ENCODE measurements around the gene BTBD16.
A peak's percentile ranks its signal among the peaks of the same experiment; 100 is the strongest.

Gene BTBD16

DNA sequence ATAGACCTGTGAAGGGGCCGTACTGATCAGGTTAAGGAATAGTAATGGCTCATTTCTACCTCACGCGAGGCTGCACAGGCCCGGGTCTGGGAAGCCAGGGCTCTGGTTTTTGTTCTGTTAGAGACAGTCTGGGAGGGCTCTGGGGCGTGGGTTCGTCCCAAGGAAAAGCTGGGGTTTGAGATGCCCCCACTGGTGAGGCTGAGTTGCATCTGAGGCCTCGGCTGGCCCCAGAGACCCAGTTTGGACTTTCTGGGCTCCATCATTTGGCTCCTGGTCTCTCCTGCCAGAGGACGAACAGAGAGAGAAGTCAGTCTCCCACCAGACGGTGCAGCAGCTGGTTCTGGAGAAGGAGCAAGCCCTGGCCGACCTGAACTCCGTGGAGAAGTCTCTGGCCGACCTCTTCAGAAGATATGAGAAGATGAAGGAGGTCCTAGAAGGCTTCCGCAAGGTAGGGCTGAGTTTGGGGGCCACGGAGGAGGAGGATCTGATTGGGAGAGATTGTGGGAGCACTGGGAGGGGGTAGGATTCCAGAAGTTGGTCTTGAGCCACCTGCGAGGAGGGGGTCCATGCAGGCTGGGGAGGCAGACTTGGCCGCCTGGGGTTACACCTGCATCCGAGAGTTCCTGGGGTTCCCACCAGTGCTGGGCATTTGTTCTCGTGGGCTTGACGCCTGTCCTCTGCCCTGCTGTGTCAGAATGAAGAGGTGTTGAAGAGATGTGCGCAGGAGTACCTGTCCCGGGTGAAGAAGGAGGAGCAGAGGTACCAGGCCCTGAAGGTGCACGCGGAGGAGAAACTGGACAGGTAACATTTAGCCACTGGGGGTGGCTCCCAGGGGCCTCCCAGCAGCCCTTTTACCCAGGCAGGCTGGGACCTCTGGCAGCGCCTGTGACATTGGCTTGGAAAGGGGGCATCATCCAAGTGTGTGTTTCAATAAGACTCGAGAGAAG, 22.5 kb upstream of the BTBD16 start:
- DNase-seq (ENCODE audit: low read depth in 2 of 2): no peak

DNA sequence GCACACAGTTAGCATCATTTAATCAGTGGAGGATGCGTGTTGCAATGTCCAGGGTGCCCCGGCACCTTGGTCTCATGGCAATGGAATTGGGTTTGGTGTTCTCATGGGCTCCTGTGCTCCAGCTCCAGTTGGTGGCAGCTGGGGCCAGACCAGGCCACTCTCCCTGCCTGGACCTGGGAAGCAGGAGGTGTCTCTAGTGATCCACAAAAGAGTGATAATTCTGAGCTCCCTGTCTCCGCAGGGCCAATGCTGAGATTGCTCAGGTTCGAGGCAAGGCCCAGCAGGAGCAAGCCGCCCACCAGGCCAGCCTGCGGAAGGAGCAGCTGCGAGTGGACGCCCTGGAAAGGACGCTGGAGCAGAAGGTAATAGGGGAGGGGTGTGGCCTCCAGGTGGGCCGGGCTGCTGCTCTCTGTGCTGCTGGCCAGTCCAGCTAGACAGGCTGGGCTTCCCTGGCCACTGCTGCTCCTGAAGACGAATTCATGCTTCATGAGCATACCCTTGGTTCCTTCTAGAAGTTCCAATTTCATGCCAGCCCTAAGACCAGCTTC, 21.7 kb upstream of the BTBD16 start:
- DNase-seq (ENCODE audit: low read depth in 2 of 2): no peak

GRCh38 chr10:122249991-122250750, 20.9 kb upstream of the BTBD16 start:
- DNase-seq (ENCODE audit: low read depth in 2 of 2): no peak

DNA sequence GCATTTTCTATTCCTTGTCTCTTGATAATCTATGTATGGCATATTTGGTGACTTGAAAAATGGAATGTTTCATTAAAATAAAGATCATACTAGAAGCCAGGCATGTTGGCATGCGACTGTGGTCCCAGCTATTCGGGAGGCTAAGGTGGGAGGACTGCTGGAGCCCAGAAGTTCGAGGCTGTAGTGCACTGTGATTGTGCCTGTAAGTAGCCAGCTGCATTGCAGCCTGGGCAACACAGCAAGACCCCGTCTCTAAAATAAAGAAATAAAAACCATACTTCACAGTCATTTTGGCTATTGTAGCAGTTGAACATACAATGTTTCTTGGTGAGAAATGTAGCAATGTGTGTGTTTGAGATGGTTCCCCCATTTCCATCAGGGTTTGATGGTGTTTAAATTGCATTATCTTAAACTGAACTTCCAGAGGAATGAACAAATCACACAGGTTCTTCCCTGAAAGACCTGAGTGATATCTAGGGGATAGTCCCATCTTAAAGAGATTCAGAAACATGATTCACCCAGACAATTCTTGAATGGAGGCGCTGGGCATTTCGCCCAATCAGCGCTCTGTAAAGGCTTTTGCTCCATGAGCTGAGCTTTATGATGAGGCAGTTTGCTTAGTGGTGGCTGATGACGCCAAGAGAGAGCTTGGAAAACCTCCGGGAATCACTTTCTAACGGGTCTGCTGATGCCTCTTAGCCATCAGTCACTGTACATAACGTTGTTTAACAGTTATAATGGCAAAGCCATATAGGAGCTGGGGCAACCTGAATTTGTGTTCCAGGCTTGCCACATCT, 19.4 kb upstream of the BTBD16 start:
- no peak for DNase-seq (ENCODE audit: low read depth in 2 of 2)

- DNase-seq (ENCODE audit: low read depth in 2 of 2): no peak
These were observed 18.3 kb upstream of the BTBD16 start for GRCh38 chr10:122252805-122253204.

DNA sequence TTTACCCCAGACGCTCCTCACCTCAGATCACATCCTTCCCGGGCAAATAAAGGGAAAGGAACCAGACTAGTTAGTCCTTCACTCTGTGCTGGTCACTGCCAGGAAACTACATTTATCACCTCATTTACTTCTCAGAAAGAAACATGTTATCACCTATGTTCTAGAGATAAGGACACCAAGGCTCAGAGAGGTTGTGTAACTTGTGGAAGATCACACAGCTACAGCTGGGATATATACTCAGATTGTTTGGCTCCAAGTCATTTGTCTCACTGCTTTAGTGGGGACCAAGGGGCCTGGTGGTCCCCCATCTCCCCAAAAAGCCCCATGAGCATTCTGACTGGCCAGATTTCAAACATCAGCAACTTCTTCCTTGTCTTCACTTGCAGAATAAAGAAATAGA, 17.5 kb upstream of the BTBD16 start:
- DNase-seq (ENCODE audit: low read depth in 2 of 2): no peak

DNA sequence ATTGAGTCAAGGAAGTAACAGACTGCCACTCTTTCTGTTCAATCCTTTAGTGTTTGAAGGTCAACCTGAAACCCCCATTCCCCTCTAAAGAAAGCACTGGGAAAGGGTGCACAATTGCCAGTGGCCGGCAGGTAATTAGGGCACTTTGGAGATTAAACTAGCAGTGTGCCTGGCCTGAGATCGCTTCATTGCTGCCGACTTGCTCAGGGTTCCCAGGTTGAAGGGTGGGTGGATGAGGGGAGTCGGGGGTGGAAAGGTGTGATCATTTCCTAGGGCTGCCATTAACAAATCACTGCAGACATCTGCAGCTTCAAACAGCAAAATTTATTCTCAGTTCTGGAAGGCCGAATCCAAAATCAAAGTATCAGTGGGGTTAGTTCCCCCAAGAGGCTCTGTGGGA, 16.3 kb upstream of the BTBD16 start:
- no peak for DNase-seq (ENCODE audit: low read depth in 2 of 2)

DNA sequence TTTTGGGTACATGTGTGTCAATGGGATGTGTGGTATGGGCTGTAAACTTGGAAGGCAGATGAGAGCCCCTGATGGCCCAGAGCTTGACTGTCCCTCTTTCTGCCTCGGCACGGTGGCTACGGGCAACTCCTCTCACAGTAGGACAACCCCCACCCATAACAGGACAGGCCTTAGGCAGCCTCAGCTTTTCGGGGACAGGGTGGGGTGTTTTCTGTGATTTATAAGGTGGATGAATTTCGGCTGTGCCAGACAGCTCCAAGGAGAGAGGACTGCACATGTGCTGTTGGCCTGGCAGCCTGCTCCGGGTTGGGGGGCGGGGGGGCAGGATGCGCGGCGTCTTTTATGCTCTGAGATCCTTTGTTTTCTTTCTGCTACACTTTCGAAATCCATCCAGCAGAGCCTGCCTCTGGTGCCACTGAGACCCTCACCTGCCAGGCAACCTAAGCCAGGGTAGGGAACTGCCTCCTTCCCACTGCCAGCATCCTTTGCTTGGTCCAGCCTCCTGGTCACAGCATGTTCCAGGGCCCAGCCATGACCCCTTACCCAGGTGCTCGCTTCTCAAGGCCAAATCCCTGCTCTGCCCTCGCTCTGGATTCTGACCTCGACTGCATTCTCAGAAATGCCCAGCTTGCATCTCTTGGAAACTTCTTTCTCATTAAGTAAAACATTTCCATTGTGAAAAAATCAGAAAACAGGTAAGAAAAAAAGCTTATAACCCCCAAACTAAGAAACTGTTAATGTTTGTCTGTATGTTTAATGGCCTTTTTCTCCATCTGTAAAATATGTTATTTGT, 15.4 kb upstream of the BTBD16 start:
- DNase-seq (ENCODE audit: low read depth in 2 of 2): no peak

- no peak for DNase-seq (ENCODE audit: low read depth in 2 of 2)
These were observed 14.1 kb upstream of the BTBD16 start for GRCh38 chr10:122257041-122257440.

DNA sequence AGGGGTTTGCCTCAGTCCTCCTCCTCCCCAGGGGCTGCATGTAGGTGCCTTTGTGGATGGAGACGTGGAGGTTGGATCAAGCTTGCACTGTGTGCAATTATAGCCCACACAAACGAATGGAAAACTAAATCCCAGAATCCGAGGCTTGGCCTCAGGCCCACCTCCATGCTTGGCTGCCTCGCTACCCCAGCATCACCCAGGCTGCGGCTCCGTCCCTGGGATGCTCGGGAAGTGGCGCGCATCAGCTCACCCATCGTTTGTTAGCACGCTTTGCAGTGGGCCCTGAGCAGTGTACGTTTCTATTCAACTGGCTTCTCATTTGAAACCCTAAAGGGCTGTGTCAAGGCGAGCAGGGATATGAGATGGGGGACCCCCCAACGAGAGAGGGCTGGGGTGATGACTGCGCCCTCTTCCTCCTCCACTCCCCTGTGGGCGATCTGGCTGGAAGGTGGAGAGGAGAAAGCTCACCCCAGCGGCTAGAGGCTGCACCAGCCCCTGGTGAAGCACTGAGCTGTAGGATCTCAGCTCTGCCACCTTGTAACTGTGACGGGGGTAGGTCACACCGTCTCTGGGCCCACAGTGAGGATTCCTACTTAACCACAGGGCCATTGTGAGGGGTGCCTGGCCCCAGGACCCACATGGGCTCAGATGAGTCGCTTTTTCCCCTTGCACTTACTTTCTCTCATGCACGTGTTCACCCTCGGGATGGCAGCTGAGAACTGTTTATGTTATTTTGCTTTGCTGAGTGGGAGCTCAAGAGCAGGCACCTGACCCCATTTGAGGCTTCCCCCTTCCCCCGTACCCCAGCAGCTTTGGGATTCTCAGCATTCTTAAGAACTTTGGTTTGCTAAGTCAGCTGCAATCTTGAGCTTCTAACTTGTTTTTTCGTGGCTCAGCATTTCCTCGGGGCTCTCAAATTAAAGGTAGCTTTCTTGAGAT, 12.7 kb upstream of the BTBD16 start:
- no peak for DNase-seq (ENCODE audit: low read depth in 2 of 2)

GRCh38 chr10:122259075-122259466, 12.0 kb upstream of the BTBD16 start:
- no peak for DNase-seq (ENCODE audit: low read depth in 2 of 2)

GRCh38 chr10:122261584-122261983, 9.5 kb upstream of the BTBD16 start:
- no peak for DNase-seq (ENCODE audit: low read depth in 2 of 2)

DNA sequence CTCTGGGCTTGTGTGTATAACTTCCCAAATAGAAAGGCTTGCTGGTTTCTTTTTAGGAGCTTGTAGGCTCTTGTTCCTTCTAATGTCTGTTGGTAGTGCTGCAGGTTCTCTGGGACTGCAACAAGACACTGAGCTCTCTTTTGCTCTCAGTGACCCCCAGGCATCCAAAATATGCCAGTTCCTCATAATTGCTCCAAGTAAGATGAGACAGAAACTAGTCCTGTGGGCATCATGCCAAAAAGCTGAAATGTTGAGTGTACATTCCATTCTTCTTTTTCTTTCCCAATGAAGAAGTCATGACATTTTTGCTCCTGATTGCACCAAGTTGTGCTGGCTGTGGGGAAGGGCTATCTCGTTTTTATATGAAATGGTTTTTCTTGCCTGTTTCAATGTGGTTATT, 7.1 kb upstream of the BTBD16 start:
- DNase-seq (ENCODE audit: low read depth in 2 of 2): no peak

GRCh38 chr10:122264436-122264835, 6.7 kb upstream of the BTBD16 start:
- no peak for DNase-seq (ENCODE audit: low read depth in 2 of 2)

DNA sequence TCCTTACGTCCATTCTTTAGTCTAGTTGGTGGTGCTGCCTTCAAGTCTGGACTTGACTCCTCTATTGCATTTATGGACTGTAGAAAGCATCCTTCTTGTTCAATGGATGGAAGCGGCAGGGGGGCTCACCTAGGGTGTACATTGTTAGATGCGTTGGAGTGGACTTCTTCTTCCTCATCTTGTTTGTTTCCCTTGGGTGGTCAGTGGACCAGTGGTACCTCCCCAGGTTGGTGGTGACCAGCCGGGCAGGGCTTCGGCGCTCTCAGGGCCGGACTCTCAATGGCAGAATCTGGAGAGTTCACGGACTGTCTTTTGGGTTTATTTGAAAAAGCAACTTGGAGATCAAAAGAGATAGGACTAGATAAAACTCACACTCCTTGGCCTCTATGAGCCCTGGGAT, 6.2 kb upstream of the BTBD16 start:
- no peak for DNase-seq (ENCODE audit: low read depth in 2 of 2)

- DNase-seq (ENCODE audit: low read depth in 2 of 2): no peak
These were observed 5.2 kb upstream of the BTBD16 start for GRCh38 chr10:122265896-122266295.

DNA sequence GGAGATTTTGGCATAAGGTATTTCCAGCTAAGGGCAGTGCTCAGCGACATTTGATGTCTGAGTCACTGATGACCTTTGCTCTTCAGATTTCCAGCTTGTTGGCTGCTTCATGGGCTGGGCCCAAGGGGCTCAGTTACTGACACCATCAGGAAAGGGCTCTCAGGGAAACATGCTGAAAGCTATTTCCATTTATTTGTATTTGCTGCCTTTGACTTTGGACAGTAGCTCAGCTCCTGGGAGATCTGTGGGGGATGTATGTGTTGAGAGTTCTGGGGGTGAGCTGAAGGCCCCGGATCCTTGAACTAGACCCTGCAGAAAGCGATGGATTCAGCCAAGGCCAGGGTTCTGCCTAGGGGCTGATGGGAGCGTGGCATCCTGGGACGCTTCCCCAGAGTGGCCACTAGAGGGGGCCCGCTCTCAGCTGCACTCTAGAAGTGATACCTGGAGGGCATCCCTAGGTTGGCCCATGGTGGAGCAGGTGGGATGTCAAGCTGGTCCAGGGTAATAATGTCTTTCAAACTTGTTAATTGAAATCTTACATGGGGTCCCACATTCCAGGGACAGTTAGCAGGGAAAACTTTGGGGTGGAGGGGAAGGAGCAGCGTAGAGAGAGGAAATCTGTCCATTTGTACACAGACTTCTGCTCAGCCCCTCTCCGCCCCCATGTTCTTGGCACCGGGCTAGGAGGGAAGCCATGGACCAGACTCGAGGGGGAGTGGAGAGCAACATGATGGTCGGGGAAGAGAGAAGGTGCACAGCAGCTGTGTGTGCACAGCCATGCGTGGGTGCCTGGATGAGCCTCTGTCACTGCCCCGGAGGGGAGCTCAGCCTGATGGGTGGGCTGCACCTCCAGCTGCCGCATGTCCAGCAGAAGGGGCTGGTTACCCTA, 3.0 kb upstream of the BTBD16 start:
- peak in 1 of 2 donors; percentile 12 for DNase-seq (ENCODE audit: low read depth in 2 of 2)

DNA sequence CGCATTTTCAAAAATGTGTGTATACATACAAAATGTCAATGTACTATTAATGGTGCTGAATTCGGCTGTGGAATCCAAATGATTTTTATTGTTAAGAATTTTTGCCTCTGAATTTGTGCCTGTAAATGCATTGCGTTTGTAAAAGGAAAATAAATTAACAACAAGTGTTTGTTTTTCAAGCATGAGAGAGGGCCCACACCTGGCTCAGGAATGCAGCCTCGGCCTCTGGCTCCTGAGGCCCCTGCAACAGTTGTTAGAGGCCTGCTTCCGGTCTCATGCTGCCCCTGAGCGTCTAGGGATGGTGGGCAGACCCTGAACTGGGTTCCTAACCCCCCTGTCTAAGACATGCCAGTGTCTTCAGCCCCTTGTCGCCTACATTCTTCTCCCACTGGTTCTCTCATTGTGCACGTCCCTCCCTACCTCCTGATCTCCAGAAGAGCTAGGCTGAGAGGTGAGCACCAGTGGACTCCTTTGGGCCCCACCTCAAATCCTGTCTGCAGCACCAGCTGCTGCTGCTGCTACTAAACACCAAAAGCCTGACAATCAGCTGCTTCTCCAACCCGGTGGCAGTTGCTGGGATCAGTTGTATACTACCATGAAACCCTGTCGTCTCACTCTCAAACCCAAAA, 1.9 kb upstream of the BTBD16 start:
- DNase-seq (ENCODE audit: low read depth in 2 of 2): no peak
